HFF-Myc (cell line): ENCODE measurements around the gene GNAI2.

ENCODE experiments used
- DNase-seq: peaks from one replicate; pipeline ENCODE4 v3.0.0-alpha.2; 2011; ENCODE audit warnings: low read depth; ENCODE audit errors: extremely low read depth
- H3K4me3 ChIP-seq: replicated peaks from 2 replicates; pipeline ENCODE4 v1.5.1; 2011; ENCODE audit warnings: low read depth, mild to moderate bottlenecking, control low read depth, low read length
- TF ChIP-seq, protein P1 (sequence below): IDR thresholded peaks from 2 replicates; pipeline ENCODE4 v1.5.1; 2012; ENCODE audit warnings: mild to moderate bottlenecking, low read depth, low read length, control low read depth; ENCODE audit errors: missing control alignments

Gene GNAI2

GRCh38 chr3:50232303-50232702 is 3.7 kb upstream of the GNAI2 start:
- TF ChIP-seq, protein P1, sequence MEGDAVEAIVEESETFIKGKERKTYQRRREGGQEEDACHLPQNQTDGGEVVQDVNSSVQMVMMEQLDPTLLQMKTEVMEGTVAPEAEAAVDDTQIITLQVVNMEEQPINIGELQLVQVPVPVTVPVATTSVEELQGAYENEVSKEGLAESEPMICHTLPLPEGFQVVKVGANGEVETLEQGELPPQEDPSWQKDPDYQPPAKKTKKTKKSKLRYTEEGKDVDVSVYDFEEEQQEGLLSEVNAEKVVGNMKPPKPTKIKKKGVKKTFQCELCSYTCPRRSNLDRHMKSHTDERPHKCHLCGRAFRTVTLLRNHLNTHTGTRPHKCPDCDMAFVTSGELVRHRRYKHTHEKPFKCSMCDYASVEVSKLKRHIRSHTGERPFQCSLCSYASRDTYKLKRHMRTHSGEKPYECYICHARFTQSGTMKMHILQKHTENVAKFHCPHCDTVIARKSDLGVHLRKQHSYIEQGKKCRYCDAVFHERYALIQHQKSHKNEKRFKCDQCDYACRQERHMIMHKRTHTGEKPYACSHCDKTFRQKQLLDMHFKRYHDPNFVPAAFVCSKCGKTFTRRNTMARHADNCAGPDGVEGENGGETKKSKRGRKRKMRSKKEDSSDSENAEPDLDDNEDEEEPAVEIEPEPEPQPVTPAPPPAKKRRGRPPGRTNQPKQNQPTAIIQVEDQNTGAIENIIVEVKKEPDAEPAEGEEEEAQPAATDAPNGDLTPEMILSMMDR: no peak
- no peak overlapping the region for H3K4me3 ChIP-seq
- no peak for DNase-seq

- TF ChIP-seq, protein P1: no peak
- DNase-seq: no peak
- H3K4me3 ChIP-seq: no peak overlapping the region
These were observed 2.8 kb upstream of the GNAI2 start for GRCh38 chr3:50233176-50233575.

GRCh38 chr3:50236484-50237132 is 604 bp downstream of the GNAI2 start:
- H3K4me3 ChIP-seq: peak overlapping the region; percentile 86
- DNase-seq: no peak
- TF ChIP-seq, protein P1: no peak

GRCh38 chr3:50237133-50237651 is 1.2 kb downstream of the GNAI2 start:
- TF ChIP-seq, protein P1: no peak
- no peak for DNase-seq
- peak overlapping the region; percentile 86 for H3K4me3 ChIP-seq

GRCh38 chr3:50237754-50238548 is 1.9 kb downstream of the GNAI2 start:
- no peak for DNase-seq
- TF ChIP-seq, protein P1: no peak
- peak overlapping the region; percentile 86 for H3K4me3 ChIP-seq

GRCh38 chr3:50238549-50239026 is 2.6 kb downstream of the GNAI2 start:
- TF ChIP-seq, protein P1: no peak
- H3K4me3 ChIP-seq: peak overlapping the region; percentile 86
- no peak for DNase-seq
